GM18511 (cell line): ENCODE measurements around the gene DRGX.

Experiments used
- ATAC-seq: cut with Tn5 transposase; IDR thresholded peaks from one replicate; pipeline ENCODE4 v1.9.1; 2021; ENCODE audit warnings: mild to moderate bottlenecking, moderate library complexity; ENCODE audit not compliant: unreplicated experiment

Gene DRGX

DNA sequence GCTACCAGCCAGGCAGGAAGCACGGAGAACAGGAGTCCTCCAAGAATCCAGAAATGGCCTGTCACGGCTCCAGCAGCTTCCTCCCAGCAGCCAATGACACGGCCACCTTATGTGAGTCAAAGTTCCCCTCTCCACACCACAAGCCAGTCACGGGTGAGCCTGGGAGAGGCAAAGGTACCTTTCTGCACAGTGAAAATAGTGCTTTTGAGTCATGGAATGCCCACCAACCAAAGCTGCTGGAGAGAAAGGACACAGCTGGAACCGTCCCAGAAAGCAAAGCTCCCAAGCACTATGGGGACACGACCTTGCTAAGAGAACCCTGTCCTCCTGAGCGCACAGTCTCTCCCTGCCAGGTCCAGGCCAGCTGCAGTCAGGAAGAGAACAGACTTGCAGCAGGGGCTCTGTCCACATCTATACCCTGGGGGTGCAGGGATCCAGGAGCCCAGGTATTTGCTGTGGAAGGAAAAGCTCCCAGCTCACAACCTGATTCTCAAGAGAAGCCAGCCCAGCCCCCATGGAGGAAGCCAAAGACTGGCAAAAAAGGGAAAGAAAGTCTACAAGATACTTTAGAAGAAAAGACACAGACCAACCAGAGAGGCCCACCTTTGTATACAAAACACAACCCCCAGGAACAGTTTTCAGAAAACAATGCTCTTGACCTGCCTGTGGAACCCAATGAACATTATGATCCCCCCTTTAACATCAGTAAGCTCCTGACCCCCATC lies 72.6 kb downstream of the DRGX start:
- ATAC-seq, result no peak

DNA sequence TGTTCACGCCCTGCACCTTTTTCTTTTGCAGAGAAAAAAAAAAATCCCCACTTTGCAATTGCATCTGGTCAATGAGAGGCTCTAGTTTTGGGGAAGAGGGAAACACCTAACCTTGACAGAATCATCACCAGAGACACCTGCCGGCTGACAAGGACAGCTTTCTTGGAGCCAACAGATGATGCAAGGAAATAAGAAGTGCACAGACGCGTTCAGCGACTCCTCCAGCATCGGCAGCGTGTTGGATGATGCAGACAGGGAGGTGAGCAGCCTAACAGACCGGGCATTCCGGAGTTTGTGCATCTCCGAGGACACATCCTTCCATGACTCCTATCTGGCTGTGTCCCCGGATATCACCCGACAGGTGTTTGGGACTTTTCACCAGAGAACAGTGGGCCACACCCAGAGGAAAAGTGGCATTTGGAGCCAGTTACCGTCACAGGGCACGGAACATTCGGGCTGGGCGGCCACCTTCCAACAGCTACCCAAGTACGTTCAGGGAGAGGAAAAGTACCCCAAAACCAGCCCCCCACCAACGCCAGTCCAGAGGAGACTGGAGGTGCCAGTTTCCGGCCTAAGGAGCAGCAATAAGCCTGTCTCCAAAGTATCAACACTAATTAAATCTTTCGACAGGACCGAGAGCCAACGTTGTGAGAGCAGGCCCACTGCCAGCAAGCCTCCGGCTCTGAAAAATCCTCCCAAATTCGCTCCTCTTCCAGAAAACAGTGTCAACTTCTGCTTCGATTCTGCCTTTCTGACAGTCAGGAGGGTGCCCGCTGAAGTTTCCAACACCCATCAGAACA lies 73.3 kb downstream of the DRGX start:
- ATAC-seq, result no peak

DNA sequence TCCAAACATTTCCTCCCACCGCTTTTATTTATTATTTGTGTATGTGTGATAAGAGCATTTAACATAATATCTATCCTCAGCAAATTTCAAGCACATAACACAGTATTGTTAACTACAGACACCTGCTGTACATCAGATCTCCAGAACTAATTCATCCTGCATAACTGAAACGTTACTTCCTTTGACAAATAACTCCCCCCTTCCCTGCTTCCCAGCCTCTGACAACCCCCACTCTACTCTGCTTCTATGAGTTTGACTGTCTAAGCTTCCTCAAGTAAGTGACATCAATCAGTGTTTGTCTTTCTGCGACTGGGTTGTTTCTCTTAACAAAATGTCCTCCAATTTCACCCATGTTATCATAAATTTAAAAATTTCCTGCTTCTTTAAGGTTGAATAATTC lies 74.9 kb downstream of the DRGX start:
- ATAC-seq, result no peak

DNA sequence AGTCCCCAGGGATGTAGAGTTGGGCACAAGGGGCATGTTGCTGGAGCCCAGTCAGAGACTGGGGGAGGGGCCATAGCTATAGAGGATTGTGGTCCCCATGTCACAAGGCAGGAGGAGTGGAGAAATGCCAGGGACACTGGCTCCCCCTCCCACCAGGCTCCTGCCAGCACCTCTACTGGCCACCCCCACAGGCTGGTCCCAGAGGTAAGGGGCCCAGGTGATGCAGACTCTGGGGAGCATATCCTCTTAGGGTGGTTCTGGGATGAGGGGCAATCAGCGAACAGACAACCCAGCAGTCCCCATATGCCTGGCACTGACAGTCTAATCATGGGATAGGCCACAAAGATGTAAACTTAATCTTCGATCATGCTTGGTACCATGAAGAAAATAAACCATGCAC lies 75.7 kb downstream of the DRGX start:
- no peak for ATAC-seq

DNA sequence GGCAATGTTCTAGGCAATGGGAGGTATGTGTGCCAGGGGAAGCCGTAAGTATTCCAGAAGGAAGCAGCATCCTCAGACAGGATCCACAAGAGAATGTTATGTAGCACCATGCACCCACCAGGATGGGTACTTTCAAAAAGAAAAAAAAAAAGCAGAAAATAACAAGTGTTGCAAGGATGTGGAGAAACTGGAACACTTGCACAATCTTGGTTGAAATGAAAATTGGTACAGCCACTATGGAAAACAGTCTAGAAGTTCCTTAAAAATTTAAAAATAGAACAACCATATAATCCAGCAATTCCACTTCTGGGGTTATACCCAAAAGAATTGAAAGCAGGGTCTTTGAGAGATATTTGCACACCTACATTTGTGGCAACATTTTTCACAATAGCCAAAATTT lies 76.7 kb downstream of the DRGX start:
- no peak for ATAC-seq

DNA sequence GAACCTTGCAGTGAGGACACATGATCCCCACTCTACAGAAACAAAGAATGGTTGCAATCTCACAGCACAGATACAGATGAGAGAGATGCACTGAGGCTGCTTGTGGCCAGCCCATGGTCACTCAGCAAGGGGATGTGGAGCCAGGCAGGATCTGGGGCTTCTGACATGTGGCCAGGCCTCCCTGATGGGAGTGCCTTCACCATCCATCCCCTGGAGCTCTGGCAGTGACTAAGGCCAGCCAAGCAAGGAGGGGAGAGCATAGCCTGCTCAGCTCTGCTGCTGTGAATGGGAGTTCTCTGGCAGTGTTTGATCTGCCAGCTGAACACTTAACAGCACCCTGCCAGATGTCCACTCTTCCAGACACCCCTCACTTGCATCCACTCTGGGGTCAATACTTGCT lies 77.1 kb downstream of the DRGX start:
- no peak for ATAC-seq

DNA sequence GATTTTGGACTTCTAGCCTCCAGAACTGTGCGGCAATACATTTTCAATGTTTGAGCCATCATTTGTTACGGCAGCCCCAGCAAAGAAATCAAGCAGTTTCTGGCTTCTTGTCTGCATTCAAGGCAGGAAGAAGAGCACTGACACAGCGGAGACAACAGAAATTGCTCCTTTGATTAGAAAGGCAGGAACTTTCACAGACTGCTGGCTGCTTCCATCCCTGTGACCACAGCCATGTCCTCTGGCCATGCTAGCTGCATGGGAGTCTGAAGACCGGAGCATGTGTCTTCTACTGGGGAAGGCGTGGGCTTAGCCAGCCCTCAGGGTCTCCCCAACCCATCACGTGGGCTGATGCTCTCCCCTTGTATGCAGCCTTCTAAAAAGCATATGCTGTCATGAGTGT lies 77.9 kb downstream of the DRGX start:
- ATAC-seq, result no peak

DNA sequence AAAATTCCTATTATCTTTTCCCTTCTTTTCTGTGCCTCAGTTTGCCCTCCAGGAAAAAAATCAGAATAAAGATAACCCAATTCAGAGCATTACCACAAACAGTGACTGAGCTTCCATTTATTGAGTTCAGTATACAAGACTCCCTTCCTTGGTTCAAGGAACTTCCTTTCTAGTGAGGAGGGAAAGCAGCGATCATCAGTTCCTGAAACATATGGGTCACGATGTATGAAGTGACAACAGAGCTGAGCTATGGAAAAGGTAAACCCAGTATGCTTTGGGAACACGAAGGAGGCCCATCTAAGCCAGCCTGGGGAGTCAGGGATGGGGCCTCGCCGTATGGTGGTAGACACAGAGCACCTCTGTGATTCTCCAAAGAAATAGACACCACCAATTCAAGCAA lies 81.1 kb downstream of the DRGX start:
- ATAC-seq, result no peak
